K562 (cell line): Measurements from ENCODE around the gene BEST1. TPM values are rescaled to one million over a fixed set of nuclear protein-coding genes. Genes with fewer than 3 reads are reported as not detected.

ENCODE experiments used
- ESRRA ChIP-seq: fragments of 450-650 bp; IDR thresholded peaks from 2 replicates; pipeline ENCODE4 v1.6.1; 2014; ENCODE audit warnings: low read depth, mild to moderate bottlenecking, moderate library complexity, borderline replicate concordance
- ESRRB ChIP-seq: fragments of 250-450 bp; sonication (Bioruptor Pico); IDR thresholded peaks from 2 replicates; pipeline ENCODE4 v1.5.0; 2020; ENCODE audit warnings: mild to moderate bottlenecking, moderate library complexity, borderline replicate concordance
- HDAC2 ChIP-seq: fragments of 450-650 bp; IDR thresholded peaks from 2 replicates; pipeline ENCODE4 v1.6.1; 2016; ENCODE audit warnings: mild to moderate bottlenecking
- MAFG ChIP-seq: fragments of 450-650 bp; conservative IDR thresholded peaks from 2 replicates; pipeline ENCODE4 v1.6.1; 2016; ENCODE audit warnings: missing genetic modification characterization, missing compliant biosample characterization
- MAZ ChIP-seq, 2 experiments: fragments of 450-650 bp in 1 of 2; sonication (generic) in 1 of 2; formaldehyde crosslinking; IDR thresholded peaks in 1 of 2; conservative IDR thresholded peaks in 1 of 2; 2 replicates each; pipeline versions ENCODE4 v1.4.0 to v1.5.0; 2020; ENCODE audit warnings: mild to moderate bottlenecking in 1 of 2, missing genetic modification reagents in 1 of 2
- MEIS2 ChIP-seq: fragments of 450-650 bp; IDR thresholded peaks from 2 replicates; pipeline ENCODE4 v1.6.1; 2014; ENCODE audit warnings: mild to moderate bottlenecking; ENCODE audit not compliant: partially characterized antibody
- MTA1 ChIP-seq: fragments of 450-650 bp; IDR thresholded peaks from 2 replicates; pipeline ENCODE4 v1.6.1; 2017; ENCODE audit warnings: borderline replicate concordance
- NFATC3 ChIP-seq: fragments of 450-650 bp; IDR thresholded peaks from 2 replicates; pipeline ENCODE4 v1.6.1; 2017; ENCODE audit warnings: mild to moderate bottlenecking
- NR2C2 ChIP-seq, 2 experiments: fragments of 200-800 bp in 1 of 2; sonication (Bioruptor generic) in 1 of 2; sonication (generic) in 1 of 2; formaldehyde crosslinking in 1 of 2; IDR thresholded peaks; 2 replicates each; pipeline versions ENCODE4 v1.6.1 to v1.8.0; 2016 to 2022; ENCODE audit warnings: mild to moderate bottlenecking in 1 of 2, missing compliant biosample characterization in 1 of 2, missing genetic modification characterization in 1 of 2, missing genetic modification reagents in 1 of 2
- RAD21 ChIP-seq, 2 experiments: fragments of 250-450 bp in 1 of 2; fragments of 450-650 bp in 1 of 2; sonication (Bioruptor Pico) in 1 of 2; formaldehyde crosslinking in 1 of 2; IDR thresholded peaks in 1 of 2; conservative IDR thresholded peaks in 1 of 2; 2 replicates each; pipeline versions ENCODE4 v1.4.0 to v1.8.0; 2020 to 2022; ENCODE audit warnings: mild to moderate bottlenecking in 2 of 2, moderate library complexity in 1 of 2
- SMC3 ChIP-seq: conservative IDR thresholded peaks from 2 replicates; pipeline ENCODE4 v1.6.1; 2011; ENCODE audit warnings: low read depth, low read length, improper control_type of control experiment; ENCODE audit not compliant: insufficient read depth
- ZNF175 ChIP-seq: fragments of 200-800 bp; sonication (Bioruptor generic); IDR thresholded peaks from 2 replicates; pipeline ENCODE4 v1.6.1; 2016; ENCODE audit warnings: low read depth, mild to moderate bottlenecking, missing genetic modification characterization, missing compliant biosample characterization
- ZNF316 ChIP-seq: fragments of 450-650 bp; IDR thresholded peaks from 2 replicates; pipeline ENCODE4 v1.6.1; 2016
- ZSCAN32 ChIP-seq: fragments of 450-650 bp; formaldehyde crosslinking; IDR thresholded peaks from 2 replicates; pipeline ENCODE4 v1.4.0; 2020; ENCODE audit warnings: mild to moderate bottlenecking, moderate library complexity
- polyA plus RNA-seq, 8 experiments: library from polyadenylated mRNA; depleted of rRNA in 4 of 8; stranded (reverse) in 5 of 8; unstranded in 3 of 8; fragments of >200 nt; fragmentation: Nextera tagmentation in 2 of 8; fragmentation: Illumina TruSeq in 1 of 8; extraction: Ambion mirVana in 2 of 8; extraction: Trizol in 1 of 8; gene quantifications; 2 replicates each; pipeline versions ENCODE4 v1.2.1 to v1.2.3, GENCODE V29; 2011 to 2014; ENCODE audit warnings: inconsistent platforms in 1 of 8, missing spikeins in 1 of 8
- total RNA-seq, 7 experiments: library from RNA; depleted of rRNA in 6 of 7; stranded (reverse); fragments of >200 nt in 6 of 7; fragmentation: Illumina TruSeq in 2 of 7; extraction: Trizol in 2 of 7; gene quantifications; 2 replicates each; pipeline versions ENCODE4 v1.2.1 to v1.2.3, GENCODE V29; 2011 to 2021; ENCODE audit warnings: low replicate concordance in 1 of 7
- TF ChIP-seq, protein P1 (sequence below): sonication (generic); formaldehyde crosslinking; IDR thresholded peaks from 2 replicates; pipeline ENCODE4 v1.8.0; 2023; ENCODE audit warnings: mild to moderate bottlenecking, missing genetic modification reagents
- TF ChIP-seq, protein P2 (sequence below): fragments of 450-650 bp; IDR thresholded peaks from 2 replicates; pipeline ENCODE4 v1.6.1; 2016; ENCODE audit warnings: low read depth, mild to moderate bottlenecking, moderate library complexity
- TF ChIP-seq, protein P3 (sequence below): sonication (generic); formaldehyde crosslinking; IDR thresholded peaks from 2 replicates; pipeline ENCODE4 v1.8.1; 2023; ENCODE audit warnings: mild to moderate bottlenecking, missing genetic modification reagents
- TF ChIP-seq, protein P4 (sequence below): IDR thresholded peaks from 2 replicates; pipeline ENCODE4 v1.6.1; 2014; ENCODE audit warnings: antibody characterized with exemption

The BEST1 gene
- total and polyA plus RNA-seq, 9 of the 15 experiments (the other 6 are each of a cell fraction or from before 2014, with no cell fraction given) = 0.07 to 1.3 (median 0.40) TPM

DNA sequence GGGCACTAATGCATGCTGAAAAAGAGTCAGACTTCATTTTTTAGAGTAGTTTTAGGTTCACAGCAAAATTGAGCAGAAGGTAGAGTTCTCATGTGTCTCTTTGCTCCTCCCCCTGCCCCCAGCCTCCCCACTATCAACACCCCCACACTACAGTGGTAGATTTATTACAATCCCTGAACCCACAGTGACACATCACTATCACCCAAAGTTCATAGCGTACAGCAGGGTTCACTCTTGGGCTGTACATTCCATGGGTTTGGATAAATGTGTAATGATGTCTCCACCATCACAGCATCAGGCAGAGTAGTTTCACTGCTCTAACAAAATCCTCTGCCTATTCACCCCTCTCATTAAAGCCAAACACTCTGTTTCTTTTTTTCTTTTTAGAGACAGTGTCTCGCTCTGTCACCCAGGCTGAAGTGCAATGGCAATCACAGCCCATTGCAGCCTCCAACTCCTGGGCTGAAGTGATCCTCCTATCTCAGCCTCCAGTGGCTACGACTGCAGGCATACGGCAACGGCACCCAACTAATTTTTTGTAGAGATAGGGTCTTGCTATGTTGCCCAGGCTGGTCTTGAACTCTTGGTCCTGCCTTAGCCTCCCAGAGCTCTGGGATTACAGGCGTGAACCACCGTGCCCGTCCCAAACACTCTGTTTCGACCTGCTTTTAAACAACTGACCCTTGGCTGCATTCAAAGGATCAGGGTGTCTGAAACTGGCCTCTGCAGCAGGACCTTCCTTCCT is 4.1 kb downstream of the BEST1 start (continued):
- TF ChIP-seq, protein P1, sequence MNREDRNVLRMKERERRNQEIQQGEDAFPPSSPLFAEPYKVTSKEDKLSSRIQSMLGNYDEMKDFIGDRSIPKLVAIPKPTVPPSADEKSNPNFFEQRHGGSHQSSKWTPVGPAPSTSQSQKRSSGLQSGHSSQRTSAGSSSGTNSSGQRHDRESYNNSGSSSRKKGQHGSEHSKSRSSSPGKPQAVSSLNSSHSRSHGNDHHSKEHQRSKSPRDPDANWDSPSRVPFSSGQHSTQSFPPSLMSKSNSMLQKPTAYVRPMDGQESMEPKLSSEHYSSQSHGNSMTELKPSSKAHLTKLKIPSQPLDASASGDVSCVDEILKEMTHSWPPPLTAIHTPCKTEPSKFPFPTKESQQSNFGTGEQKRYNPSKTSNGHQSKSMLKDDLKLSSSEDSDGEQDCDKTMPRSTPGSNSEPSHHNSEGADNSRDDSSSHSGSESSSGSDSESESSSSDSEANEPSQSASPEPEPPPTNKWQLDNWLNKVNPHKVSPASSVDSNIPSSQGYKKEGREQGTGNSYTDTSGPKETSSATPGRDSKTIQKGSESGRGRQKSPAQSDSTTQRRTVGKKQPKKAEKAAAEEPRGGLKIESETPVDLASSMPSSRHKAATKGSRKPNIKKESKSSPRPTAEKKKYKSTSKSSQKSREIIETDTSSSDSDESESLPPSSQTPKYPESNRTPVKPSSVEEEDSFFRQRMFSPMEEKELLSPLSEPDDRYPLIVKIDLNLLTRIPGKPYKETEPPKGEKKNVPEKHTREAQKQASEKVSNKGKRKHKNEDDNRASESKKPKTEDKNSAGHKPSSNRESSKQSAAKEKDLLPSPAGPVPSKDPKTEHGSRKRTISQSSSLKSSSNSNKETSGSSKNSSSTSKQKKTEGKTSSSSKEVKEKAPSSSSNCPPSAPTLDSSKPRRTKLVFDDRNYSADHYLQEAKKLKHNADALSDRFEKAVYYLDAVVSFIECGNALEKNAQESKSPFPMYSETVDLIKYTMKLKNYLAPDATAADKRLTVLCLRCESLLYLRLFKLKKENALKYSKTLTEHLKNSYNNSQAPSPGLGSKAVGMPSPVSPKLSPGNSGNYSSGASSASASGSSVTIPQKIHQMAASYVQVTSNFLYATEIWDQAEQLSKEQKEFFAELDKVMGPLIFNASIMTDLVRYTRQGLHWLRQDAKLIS (CRISPR knock-in tag) = no peak
- TF ChIP-seq ZNF175 (CRISPR knock-in tag) (0 out of 2 replicates have a peak, but pooled peaks have one; percentile 37), ZNF316 (0 out of 2 replicates have a peak, but pooled peaks have one; percentile 20), MTA1 (no peak), ESRRA (no peak), MAFG (tag) (0 out of 2 replicates have a peak, but pooled peaks have one; percentile 26), ESRRB (CRISPR knock-in tag) (no peak), SMC3 (peak; percentile 58), ZSCAN32 (CRISPR knock-in tag) (no peak), NR2C2 (CRISPR knock-in tag; IDR thresholded peaks at IDR 0.05) (no peak), NR2C2 (tag; IDR thresholded peaks at IDR 0.05) (peak; percentile 77), MAZ (CRISPR knock-in tag; conservative IDR thresholded peaks at IDR 0.05 in 1 of 2, IDR thresholded peaks at IDR 0.05 in 1 of 2) (0 out of 4 replicates have a peak, but pooled peaks of 1 of the 2 experiments have one; percentile 51), NFATC3 (no peak), RAD21 (CRISPR knock-in tag; conservative IDR thresholded peaks at IDR 0.05 in 1 of 2, IDR thresholded peaks at IDR 0.05 in 1 of 2) (peak; percentile 63 to 74), MEIS2 (peak; percentile 91), HDAC2 (peak; percentile 27; the same call in 1 of the 2 replicates)
- TF ChIP-seq, protein P2, sequence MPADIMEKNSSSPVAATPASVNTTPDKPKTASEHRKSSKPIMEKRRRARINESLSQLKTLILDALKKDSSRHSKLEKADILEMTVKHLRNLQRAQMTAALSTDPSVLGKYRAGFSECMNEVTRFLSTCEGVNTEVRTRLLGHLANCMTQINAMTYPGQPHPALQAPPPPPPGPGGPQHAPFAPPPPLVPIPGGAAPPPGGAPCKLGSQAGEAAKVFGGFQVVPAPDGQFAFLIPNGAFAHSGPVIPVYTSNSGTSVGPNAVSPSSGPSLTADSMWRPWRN = no peak
- TF ChIP-seq, protein P3, sequence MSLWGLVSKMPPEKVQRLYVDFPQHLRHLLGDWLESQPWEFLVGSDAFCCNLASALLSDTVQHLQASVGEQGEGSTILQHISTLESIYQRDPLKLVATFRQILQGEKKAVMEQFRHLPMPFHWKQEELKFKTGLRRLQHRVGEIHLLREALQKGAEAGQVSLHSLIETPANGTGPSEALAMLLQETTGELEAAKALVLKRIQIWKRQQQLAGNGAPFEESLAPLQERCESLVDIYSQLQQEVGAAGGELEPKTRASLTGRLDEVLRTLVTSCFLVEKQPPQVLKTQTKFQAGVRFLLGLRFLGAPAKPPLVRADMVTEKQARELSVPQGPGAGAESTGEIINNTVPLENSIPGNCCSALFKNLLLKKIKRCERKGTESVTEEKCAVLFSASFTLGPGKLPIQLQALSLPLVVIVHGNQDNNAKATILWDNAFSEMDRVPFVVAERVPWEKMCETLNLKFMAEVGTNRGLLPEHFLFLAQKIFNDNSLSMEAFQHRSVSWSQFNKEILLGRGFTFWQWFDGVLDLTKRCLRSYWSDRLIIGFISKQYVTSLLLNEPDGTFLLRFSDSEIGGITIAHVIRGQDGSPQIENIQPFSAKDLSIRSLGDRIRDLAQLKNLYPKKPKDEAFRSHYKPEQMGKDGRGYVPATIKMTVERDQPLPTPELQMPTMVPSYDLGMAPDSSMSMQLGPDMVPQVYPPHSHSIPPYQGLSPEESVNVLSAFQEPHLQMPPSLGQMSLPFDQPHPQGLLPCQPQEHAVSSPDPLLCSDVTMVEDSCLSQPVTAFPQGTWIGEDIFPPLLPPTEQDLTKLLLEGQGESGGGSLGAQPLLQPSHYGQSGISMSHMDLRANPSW (CRISPR knock-in tag) = no peak
- TF ChIP-seq, protein P4, sequence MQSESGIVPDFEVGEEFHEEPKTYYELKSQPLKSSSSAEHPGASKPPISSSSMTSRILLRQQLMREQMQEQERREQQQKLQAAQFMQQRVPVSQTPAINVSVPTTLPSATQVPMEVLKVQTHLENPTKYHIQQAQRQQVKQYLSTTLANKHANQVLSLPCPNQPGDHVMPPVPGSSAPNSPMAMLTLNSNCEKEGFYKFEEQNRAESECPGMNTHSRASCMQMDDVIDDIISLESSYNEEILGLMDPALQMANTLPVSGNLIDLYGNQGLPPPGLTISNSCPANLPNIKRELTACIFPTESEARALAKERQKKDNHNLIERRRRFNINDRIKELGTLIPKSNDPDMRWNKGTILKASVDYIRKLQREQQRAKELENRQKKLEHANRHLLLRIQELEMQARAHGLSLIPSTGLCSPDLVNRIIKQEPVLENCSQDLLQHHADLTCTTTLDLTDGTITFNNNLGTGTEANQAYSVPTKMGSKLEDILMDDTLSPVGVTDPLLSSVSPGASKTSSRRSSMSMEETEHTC = no peak
